Tongue (tissue), 2 donors: Measurements from ENCODE around the gene COL19A1. TPM values are rescaled to one million over a fixed set of nuclear protein-coding genes. Genes with fewer than 3 reads are reported as not detected.
"Not testable (repeated sequence)": the region's sequence is repeated elsewhere in the genome, so short reads cannot be mapped to it uniquely, and the experiment has no call there.

Source experiments
- DNase-seq: peaks from one replicate; pipeline ENCODE4 v3.0.0-alpha.2; 2015
- total RNA-seq: library from RNA; depleted of rRNA; stranded (reverse); fragments of >200 nt; gene quantifications from one replicate; pipeline ENCODE4 v1.2.3, GENCODE V29; 2014

The COL19A1 gene
- total RNA-seq, 1 donor from 2014 or later, result 26.4 TPM

DNA sequence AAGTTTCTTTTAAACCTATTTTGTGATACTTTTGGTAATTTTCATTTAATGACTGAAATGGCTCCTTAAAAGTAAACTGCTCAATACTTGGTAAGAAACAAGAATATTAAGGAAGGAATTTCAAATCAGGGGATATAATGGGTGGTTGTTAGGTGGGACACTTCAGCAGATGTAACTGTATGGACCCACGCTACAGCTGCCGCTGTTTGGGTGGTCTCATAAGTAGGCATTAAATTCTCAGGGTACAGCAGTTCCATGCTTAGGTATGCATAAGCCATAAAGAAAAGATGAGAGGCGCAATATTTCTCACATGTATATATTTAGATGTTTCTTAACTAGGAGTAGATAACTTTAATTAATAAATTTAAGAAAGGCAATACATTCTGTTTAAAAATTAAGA lies 35.0 kb downstream of the COL19A1 start:
- DNase-seq, result peak; percentile 46

DNA sequence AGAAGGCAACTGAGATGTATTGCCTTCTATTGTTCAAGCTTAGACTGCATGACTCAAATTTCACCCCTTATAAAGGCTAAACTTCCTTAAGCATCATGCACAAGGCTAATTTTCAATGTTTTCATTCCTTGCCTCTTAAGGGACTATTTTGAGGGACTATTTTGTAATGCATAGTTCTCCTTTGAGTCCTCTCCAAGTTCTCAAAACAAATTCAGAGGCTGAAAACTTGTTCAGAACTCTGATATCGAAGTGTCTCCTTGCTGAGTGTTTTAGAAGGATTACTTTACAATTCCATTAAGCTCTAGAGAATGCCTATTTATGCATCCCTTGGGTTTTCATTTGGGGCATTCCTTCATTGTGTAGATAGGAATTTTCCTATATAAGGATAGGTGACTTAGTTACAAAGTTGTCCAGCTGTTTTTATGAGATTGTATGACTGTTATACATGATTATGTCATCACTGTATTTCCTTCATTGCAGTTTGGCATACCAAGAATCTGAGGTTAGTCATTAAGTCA lies 41.7 kb downstream of the COL19A1 start:
- DNase-seq, result peak; percentile 2

- DNase-seq, result no peak
Observed at GRCh38 chr6:69913361-69913760, 47.0 kb downstream of the COL19A1 start.

GRCh38 chr6:69914015-69914485 lies 47.7 kb downstream of the COL19A1 start:
- peak; percentile 93 for DNase-seq

DNA sequence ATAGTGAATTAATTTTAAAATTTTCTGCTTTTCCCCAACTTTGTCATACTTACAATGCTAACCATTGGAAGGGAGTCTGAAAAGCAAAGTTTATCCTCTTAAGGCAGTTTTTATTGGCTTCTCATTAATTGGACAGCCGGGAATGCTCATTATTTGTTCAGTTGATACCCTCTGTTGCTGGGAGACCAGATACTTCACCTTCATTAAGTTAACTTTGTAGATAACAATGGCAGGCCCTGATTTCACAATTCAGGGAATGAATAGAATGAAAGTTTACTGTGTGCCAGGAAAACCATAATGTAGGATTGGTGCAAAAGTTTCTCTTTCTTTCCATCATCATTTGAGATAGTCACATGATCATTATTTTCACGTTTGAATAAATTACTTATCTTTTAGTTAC lies 49.0 kb downstream of the COL19A1 start:
- DNase-seq, result no peak

DNA sequence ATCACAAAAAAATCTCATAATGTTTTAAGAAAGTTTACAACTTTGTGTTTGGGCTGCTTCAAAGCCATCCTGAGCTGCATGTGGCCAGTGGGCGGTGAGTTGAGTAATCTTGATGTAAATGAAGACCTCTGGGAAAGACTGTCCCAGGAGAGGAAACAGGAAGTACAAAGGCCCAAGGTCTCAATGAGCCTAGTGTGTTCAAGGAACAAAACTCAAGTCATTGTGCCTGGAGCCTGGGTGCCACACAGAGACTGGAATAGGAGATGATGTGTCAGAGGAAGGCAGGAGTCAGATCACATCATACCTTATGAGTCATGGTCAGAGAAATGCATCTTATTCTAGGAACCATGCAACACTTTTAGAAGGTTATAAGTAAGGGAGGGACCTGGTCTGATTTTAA lies 51.5 kb downstream of the COL19A1 start:
- no peak for DNase-seq

DNA sequence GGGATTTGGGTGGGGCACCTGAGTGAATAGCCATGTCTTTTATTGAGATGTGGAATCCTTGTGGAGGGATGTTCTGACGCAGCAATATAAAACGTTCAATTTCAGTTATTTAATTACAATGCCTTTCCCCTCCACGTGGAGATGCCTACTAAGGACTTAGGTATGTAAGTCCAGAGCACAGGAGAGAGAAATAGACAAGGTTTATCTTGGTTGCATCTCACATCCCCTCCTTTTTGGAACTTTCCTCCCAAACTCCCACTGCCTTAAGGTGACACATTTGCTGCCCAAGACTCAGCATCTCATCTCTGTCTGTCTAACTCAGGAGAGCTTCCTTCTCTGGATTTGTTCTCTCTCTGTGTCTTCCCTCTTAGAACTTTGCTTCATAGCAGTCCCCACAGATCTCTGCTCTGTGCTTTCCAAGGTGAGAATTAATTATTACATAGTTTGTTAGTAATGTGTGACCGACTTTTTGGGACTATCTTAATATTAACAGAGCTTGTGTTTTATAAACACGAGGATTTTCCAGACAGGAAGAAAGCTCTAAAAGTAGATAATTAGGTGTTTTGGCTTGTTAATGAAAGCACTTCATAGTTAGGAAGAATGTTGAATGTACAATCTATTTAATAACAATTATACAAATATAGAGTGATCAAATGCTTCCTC lies 52.6 kb downstream of the COL19A1 start:
- DNase-seq, result no peak

GRCh38 chr6:69921066-69921465 lies 54.7 kb downstream of the COL19A1 start:
- DNase-seq, result not testable (repeated sequence)

DNA sequence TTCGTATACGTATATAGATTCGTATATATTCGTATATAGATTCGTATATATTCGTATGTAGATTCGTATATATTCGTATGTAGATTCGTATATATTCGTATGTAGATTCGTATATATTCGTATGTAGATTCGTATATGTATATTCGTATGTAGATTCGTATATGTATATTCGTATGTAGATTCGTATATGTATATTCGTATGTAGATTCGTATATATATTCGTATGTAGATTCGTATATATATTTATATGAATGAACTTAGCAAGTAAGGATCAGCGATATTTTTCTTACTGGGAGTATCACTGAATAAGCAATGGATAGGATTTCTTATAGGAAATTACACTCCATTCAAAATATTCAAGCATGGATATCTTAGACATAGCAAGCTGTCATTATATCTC lies 55.3 kb downstream of the COL19A1 start:
- not testable (repeated sequence) for DNase-seq

DNA sequence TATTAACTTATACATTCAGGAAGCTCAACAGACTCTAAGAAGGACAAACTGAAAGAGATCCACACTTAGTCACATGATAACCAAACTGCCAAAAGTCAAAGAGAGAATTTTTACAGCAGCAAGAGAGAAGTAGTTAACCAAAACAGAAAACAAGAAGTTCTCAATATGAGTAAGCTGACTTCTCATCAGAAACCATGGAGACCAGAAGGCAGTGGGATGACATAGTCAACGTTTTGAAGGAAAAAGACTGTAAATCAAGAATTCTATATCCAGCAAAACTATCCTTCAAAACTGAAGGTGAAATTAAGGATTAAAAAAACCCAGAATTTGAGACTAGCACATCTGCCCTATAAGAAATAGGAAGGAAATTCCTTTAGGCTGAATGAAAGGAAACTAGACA lies 60.4 kb downstream of the COL19A1 start:
- no peak for DNase-seq

DNA sequence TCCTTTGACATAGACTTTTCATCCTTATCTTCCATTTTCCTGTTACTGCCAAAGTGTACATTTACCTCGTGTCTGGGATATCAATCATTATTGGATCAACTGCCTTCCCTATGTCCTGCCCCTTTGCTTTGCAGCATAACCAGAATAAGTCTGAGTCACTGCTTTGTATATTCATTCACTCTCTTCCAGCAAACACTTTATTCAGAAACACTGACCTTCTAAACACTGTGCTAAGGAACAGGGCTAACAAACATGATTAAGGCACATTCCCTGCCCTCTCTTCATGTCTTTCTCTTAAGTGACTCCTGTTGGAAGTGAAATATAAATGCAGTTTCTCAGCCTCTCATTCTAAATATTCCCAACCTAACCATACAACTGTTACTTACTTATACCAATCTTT lies 66.9 kb downstream of the COL19A1 start:
- no peak for DNase-seq

- no peak for DNase-seq
Observed at GRCh38 chr6:69935079-69935478, 68.7 kb downstream of the COL19A1 start.

DNA sequence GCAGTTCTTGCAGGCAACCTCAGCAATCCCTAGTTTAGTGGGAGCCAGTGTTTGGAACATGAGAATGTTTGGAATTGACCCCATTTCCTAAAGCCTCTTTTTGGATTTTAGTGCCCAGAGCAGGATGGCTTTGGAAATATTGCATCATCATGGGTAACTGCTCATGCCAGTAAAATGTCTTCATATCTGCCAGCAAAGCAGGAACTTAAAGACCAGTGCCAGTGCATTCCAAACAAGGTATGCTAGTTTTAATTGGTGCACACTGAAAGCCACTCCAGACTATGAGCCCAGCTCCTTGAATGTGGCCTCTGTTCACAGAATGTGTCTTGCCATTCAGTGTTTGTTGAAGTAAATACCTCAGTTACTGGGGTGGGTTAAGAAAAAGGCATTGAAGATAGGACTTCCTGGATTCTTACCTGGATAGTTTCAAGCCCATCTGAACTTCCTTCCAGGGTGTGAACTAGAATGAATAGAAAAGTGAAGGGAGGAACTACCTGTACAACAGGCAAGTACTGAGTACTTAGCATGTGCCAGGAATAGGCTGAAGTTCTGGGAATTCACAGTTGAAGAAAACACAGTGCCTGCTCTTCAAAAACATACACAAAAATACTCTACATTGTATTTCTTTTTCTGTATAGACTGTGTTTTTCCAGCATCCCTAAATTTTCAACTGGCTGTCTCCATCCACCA lies 70.5 kb downstream of the COL19A1 start:
- peak; percentile 14 for DNase-seq

DNA sequence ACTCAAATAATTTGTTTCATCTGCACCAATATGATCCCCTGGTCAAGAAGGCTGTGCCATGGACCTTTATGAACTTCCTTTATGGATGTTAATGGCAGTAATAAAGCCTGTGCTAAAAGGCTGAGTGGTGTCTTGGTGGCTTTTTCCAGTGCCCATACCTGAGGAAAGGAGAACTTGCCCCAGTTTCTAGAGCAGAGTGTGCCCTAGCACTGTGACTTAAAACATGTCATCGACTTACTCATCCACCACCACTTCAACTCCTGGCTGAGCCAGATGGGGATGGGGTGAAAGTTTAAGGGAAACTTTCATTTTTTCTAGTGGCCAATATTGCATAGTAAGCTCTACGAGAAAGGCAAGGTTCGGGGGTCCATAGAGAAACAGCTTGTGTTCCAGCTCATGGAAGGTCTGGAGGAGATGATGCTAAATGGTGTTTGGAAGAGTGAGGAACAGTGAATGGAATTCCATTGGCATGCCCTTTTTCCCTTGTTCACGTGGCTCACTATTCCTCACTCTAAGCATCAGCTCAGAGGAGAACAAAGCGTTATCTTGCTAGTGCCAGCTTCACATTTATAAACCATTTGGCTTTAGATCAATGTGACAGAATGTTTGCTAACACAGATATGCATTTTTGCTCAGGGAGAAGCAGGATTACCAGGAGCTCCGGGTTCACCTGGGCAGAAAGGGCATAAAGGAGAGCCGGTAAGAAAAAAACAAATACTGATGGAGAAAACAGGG lies 71.2 kb downstream of the COL19A1 start:
- DNase-seq, result no peak

- DNase-seq, result no peak
Observed at GRCh38 chr6:69942485-69942884, 76.1 kb downstream of the COL19A1 start.

- DNase-seq, result no peak
Observed at GRCh38 chr6:69945192-69945591, 78.8 kb downstream of the COL19A1 start.

DNA sequence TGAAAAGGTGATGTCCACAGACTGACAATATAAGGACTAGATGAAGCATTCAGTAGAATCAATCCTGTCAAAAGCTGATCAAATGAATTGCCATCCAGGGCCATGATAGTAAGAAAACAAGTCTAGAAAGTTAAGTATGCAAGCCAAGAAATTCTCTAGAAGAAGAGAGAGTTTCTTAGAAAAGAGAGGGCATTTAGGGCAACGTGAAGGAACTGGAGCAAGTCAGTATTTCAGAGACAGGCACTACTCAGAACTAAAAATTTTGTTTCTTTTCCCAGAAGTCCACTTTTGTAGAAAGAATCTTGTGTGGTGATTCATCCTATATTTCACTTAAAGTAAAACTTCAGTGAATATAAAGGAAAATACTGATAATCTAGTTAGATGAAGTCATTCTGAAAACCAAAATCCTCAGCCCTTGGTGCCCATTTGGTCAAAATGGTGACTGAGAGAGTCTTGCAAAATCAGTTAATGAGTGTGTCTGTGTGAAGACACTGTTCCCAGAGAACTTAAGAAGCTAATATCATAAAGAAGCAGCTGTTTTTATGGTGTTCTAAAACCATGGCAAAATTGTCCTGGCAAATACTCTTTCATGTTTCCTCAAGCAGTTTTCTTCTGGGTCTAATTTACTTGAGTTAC lies 82.2 kb downstream of the COL19A1 start:
- peak; percentile 38 for DNase-seq

DNA sequence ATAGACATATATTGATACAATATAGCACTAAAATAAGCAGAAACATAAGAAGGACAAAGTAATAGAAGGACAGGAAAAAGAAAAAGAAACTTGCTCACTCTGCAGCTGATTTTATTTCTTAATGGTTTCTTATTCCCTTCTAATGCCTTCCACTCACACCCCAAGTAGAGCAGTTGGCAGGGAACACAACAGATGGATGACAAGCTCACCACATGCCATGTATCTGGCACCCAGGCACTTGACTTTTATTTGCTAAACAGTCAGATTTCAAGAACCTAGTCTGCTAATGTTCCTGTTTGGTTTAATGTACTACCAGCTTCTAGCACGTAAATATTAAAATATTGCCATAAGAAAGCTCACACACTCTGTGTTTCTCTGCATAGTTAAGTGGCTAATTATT lies 87.1 kb downstream of the COL19A1 start:
- DNase-seq, result peak; percentile 78

- no peak for DNase-seq
Observed at GRCh38 chr6:69954733-69955132, 88.4 kb downstream of the COL19A1 start.

DNA sequence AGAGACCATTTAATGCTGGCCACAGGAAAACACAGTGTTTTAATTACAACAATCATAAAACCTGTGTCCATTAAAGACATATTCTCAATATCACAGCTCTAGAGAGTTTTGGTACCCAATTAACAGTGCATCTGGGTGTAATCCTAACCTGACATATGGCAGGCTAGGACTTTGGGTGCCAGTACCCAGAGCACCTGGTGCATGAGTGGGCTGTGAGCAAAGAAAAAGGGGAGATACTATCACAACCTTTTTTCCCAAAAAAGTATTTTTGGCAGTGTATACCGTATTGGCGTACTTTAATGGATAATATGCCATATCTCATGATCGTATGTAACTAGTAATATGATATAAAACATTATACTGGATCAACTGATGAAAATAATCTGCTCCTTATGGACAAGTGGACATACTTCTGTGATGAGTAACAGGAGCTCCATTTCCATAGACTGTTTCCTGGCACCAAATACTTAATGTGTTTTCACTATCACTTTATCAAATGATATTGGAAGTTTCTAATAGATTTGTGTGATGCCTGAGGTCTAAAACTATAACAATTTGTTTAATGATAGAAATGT lies 91.7 kb downstream of the COL19A1 start:
- DNase-seq, result peak; percentile 46

- no peak for DNase-seq
Observed at GRCh38 chr6:69958978-69959377, 92.6 kb downstream of the COL19A1 start.

GRCh38 chr6:69965974-69966373 lies 99.6 kb downstream of the COL19A1 start:
- DNase-seq, result not testable (repeated sequence)
